GM23338 (cell line): ENCODE results near the gene MYCBP2. TPM values are rescaled to one million over a fixed set of nuclear protein-coding genes. Genes with fewer than 3 reads are reported as not detected.

Source experiments
- ATAC-seq: fragments of 200-7000 bp; cut with Tn5 transposase; 3 replicates; pipeline ENCODE4 v1.9.1; 2020
- DNase-seq: peaks from one replicate; pipeline ENCODE4 v3.0.0-alpha.2; 2015; ENCODE audit warnings: low spot score
- H2AFZ ChIP-seq: fragments of 200-600 bp; sonication (generic); 2 replicates; pipeline ENCODE4 v1.8.0; 2016; ENCODE audit warnings: antibody characterized with exemption, mild to moderate bottlenecking, moderate library complexity
- H3F3A ChIP-seq: fragments of 200-600 bp; sonication (generic); replicated peaks from 2 replicates; pipeline ENCODE4 v1.8.0; 2017; ENCODE audit warnings: antibody characterized with exemption, mixed run types, low read depth
- H3K27ac ChIP-seq: fragments of 200-600 bp; sonication (generic); 2 replicates; pipeline ENCODE4 v1.6.1; 2016; ENCODE audit warnings: low read depth
- H3K27me3 ChIP-seq: fragments of 200-600 bp; sonication (generic); 2 replicates; pipeline ENCODE4 v1.8.0; 2016; ENCODE audit warnings: mild to moderate bottlenecking, mixed run types, moderate library complexity; ENCODE audit not compliant: insufficient read depth
- H3K36me3 ChIP-seq: fragments of 200-600 bp; sonication (generic); 2 replicates; pipeline ENCODE4 v1.8.0; 2016; ENCODE audit warnings: mild to moderate bottlenecking; ENCODE audit not compliant: insufficient read depth
- H3K4me1 ChIP-seq: fragments of 200-600 bp; sonication (generic); 2 replicates; pipeline ENCODE4 v1.8.0; 2016; ENCODE audit warnings: mild to moderate bottlenecking, moderate library complexity; ENCODE audit not compliant: insufficient read depth
- H3K4me2 ChIP-seq: fragments of 200-600 bp; sonication (generic); 2 replicates; pipeline ENCODE4 v1.7.1; 2017; ENCODE audit warnings: mixed run types
- H3K4me3 ChIP-seq: fragments of 200-600 bp; sonication (generic); 2 replicates; pipeline ENCODE4 v1.6.1; 2016; ENCODE audit warnings: mixed run types
- H3K79me2 ChIP-seq: fragments of 200-600 bp; sonication (generic); replicated peaks from 2 replicates; pipeline ENCODE4 v1.8.0; 2017; ENCODE audit warnings: mild to moderate bottlenecking; ENCODE audit not compliant: insufficient read depth
- H3K9me2 ChIP-seq: fragments of 200-600 bp; sonication (generic); 2 replicates; pipeline ENCODE4 v1.8.0; 2017; ENCODE audit not compliant: insufficient read depth
- H4K20me1 ChIP-seq: fragments of 200-600 bp; sonication (generic); replicated peaks from 2 replicates; pipeline ENCODE4 v1.8.0; 2017; ENCODE audit warnings: mild to moderate bottlenecking; ENCODE audit not compliant: insufficient read depth
- H3K27ac Mint-ChIP-seq: 2 replicates; pipeline ENCODE4 v1.8.0; 2020; ENCODE audit warnings: inconsistent platforms, mild to moderate bottlenecking, moderate library complexity, mixed read lengths
- H3K27me3 Mint-ChIP-seq: 3 replicates; pipeline ENCODE4 v1.8.0; 2022; ENCODE audit warnings: low read depth, mild to moderate bottlenecking, moderate library complexity, mixed read lengths, inconsistent platforms; ENCODE audit not compliant: insufficient read depth, poor library complexity
- H3K36me3 Mint-ChIP-seq: 3 replicates; pipeline ENCODE4 v1.8.0; 2021; ENCODE audit warnings: low read depth, mild to moderate bottlenecking, inconsistent platforms, moderate library complexity, mixed read lengths
- H3K4me1 Mint-ChIP-seq: 3 replicates; pipeline ENCODE4 v1.8.0; 2020; ENCODE audit warnings: mild to moderate bottlenecking, inconsistent platforms, mixed read lengths
- H3K4me3 Mint-ChIP-seq: 3 replicates; pipeline ENCODE4 v1.8.0; 2021; ENCODE audit warnings: moderate library complexity, mild to moderate bottlenecking, inconsistent platforms, mixed read lengths
- H3K9me3 Mint-ChIP-seq: 3 replicates; pipeline ENCODE4 v1.8.0; 2020; ENCODE audit warnings: moderate library complexity, mild to moderate bottlenecking, inconsistent platforms, mixed read lengths
- CTCF ChIP-seq, 2 experiments: fragments of 200-600 bp in 1 of 2; sonication (generic) in 1 of 2; conservative IDR thresholded peaks; 2 replicates each; pipeline versions ENCODE4 v1.5.1 to v1.6.1; 2016 to 2017; ENCODE audit warnings: antibody characterized with exemption in 2 of 2, low read depth in 2 of 2, mild to moderate bottlenecking in 2 of 2, moderate library complexity in 1 of 2
- ETS1 ChIP-seq: IDR thresholded peaks from 2 replicates; pipeline ENCODE4 v1.6.1; 2016; ENCODE audit warnings: antibody characterized with exemption
- EZH2 ChIP-seq: fragments of 200-600 bp; sonication (generic); IDR thresholded peaks from one replicate; pipeline ENCODE4 v1.8.0; 2017; ENCODE audit warnings: antibody characterized with exemption, mild to moderate bottlenecking, low read depth; ENCODE audit not compliant: unreplicated experiment
- EZH2phosphoT487 ChIP-seq: fragments of 200-600 bp; sonication (generic); IDR thresholded peaks from one replicate; pipeline ENCODE4 v1.8.1; 2018; ENCODE audit warnings: antibody characterized with exemption; ENCODE audit not compliant: unreplicated experiment
- JUNB ChIP-seq: IDR thresholded peaks from one replicate; pipeline ENCODE4 v1.6.1; 2016; ENCODE audit warnings: antibody characterized with exemption; ENCODE audit not compliant: unreplicated experiment
- STAT1 ChIP-seq: IDR thresholded peaks from one replicate; pipeline ENCODE4 v1.6.1; 2016; ENCODE audit warnings: antibody characterized with exemption; ENCODE audit not compliant: unreplicated experiment
- ZNF462 ChIP-seq: fragments of 250-450 bp; sonication (Bioruptor Pico); IDR thresholded peaks from 2 replicates; pipeline ENCODE4 v1.5.0; 2020; ENCODE audit warnings: mild to moderate bottlenecking, moderate library complexity
- polyA plus RNA-seq: library from polyadenylated mRNA; unstranded; fragments of >200 nt; fragmentation: Nextera tagmentation; extraction: Ambion mirVana; gene quantifications from 2 replicates; pipeline ENCODE4 v1.2.1, GENCODE V29; 2016
- total RNA-seq: library from RNA; depleted of rRNA; stranded (reverse); fragments of >200 nt; shearing (Covaris generic); gene quantifications from 2 replicates; pipeline ENCODE4 v1.2.3, GENCODE V29; 2014

MYCBP2 gene
- total and polyA plus RNA-seq, 2 experiments from 2014 or later: 54.6 to 77.2 TPM

- no peak for TF ChIP-seq ZNF462 (CRISPR knock-in tag)
- no peak for TF ChIP-seq ETS1
- TF ChIP-seq EZH2: no peak
- no peak for TF ChIP-seq JUNB
- TF ChIP-seq EZH2phosphoT487: no peak
Observed at GRCh38 chr13:77093735-77094134, 233.2 kb downstream of the MYCBP2 start (continued).

GRCh38 chr13:77084755-77085154, 242.1 kb downstream of the MYCBP2 start:
- Histone ChIP-seq H2AFZ (no peak overlapping the region), H3K4me1 (0 out of 2 replicates have a peak, but pooled peaks cover 7% of the 10 kb centered on the region), H3K27ac (no peak overlapping the region), H3K36me3 (peaks cover 29% of the 10 kb centered on the region), H3K4me2 (no peak overlapping the region), H3K9me2 (no peaks in the 10 kb centered on the region), H3K27me3 (no peaks in the 10 kb centered on the region), H3F3A (no peaks in the 10 kb centered on the region), H3K4me3 (no peak overlapping the region), H4K20me1 (no peaks in the 10 kb centered on the region), H3K79me2 (no peaks in the 10 kb centered on the region)
- ATAC-seq: no peak
- H3K27me3 Mint-ChIP-seq: no peaks in the 10 kb centered on the region
- peaks cover 8% of the 10 kb centered on the region; the same call in 2 of the 3 replicates for H3K4me1 Mint-ChIP-seq
- H3K36me3 Mint-ChIP-seq: peaks cover 29% of the 10 kb centered on the region; the same call in 2 of the 3 replicates
- no peak overlapping the region for H3K27ac Mint-ChIP-seq
- H3K9me3 Mint-ChIP-seq: no peaks in the 10 kb centered on the region; the same call in 2 of the 3 replicates
- DNase-seq: no peak
- H3K4me3 Mint-ChIP-seq: no peak overlapping the region
- no peak for TF ChIP-seq CTCF (conservative IDR thresholded peaks at IDR 0.05; ENCODE audit: low read depth in 2 of 2)
- no peak for TF ChIP-seq STAT1
- TF ChIP-seq ZNF462 (CRISPR knock-in tag): no peak
